ENCODE data around the gene UPK3BL2. TPM values are rescaled to one million over a fixed set of nuclear protein-coding genes. Genes with fewer than 3 reads are reported as not detected.
"Not testable (repeated sequence)": the region's sequence is repeated elsewhere in the genome, so short reads cannot be mapped to it uniquely, and the experiment has no call there.

Gene UPK3BL2
- total RNA-seq, 1 donor: 4.7 TPM

DNA sequence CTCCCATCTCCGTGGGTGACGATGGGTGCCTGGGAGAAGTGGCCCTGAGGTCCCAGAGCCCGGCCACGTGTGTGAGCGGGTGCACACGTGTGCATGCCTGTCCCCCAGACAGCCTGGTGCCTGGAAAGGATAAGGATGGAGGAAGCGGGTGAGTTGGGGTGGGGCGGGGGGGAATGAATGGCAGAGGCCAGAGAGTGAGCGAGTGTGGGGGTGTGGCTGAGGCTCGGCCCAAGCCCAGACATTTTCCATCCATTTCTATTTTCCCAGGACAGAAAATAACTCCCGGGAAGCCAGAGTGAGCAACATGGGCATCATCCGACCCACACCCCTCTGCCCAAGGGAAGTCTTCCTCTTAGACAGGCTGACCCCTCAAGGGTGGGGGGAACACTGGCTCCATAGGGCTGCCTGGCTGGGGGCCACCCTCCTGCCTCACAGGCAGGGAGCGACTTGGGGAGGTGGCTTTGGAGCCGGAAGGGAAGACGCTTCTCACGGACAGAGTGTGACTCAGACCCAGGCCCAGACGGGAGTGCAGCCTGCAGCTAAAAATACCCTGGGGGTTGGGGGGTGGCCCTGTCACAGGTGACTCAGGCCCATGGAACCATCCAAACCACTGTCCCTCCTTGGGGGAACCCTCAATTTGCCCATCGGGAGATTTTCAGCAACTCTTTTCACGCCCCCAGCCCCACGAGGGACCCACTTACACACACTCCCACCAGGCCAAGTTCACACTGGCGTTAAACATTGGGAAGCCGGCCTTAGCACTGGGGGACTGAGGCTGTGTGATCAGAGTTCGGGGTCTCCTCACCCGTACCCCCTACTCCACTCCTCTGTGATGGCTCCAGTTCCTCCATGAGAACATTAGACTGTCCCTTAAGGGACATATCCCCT, 38.0 kb downstream of the UPK3BL2 start:
- DNase-seq (ENCODE audit: low read depth); H3K4me3 ChIP-seq (ENCODE audit: low read depth, low read length): not testable (repeated sequence)

DNA sequence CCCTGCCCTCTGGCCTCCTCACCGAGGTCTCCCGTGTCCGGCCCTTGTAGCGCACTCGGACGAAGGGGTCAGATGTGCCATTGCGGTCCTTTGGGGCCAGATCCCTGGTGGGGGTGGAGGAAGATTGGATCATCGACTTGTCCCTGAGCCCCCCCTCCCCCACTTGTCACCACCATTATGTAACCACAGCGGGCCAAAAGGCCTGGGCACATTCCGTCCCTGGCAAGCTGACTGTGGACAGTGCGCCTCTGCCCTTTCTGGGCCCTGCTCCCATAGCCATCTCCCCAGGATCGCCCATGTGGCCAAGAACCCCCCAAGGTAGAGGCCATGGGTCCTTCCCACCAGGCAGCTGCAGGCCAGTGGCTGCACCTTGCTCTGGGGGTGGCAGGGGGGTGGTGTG, 40.4 kb downstream of the UPK3BL2 start:
- H3K4me3 ChIP-seq (ENCODE audit: low read depth, low read length); DNase-seq (ENCODE audit: low read depth): not testable (repeated sequence)

DNA sequence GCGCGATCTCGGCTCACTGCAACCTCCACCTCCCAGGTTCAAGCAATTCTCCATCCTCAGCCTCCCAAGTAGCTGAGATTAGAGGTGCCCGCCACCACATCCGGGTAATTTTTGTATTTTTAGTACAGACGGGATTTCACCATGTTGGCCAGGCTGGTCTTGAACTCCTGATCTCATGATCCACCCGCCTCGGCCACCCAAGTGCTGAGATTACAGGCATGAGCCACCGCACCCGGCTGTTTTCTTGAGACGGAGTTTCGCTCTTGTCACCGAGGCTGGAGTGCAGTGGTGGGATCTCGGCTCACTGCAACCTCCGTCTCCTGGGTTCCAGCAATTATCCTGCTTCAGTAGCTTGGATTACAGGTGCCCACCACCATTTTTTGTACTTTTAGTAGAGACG, 45.2 kb downstream of the UPK3BL2 start:
- DNase-seq (ENCODE audit: low read depth): not testable (repeated sequence)

DNA sequence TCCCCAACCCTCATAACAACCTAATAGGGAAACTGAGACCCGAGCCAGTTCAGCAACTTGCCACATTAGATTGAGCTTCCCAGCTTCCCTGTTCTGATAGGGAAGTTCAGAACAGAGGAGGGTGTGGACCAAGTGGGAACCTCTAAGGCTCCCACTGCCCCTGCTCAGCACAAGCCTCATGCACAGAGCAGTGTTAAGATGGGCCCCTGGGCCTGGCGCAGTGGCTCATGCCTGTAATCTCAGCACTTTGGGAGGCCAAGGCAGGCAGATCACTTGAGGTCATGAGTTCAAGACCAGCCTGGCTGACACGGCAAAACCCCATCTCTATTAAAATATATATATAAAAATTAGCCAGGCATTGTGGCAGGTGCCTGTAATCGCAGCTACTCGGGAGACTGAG, 46.2 kb downstream of the UPK3BL2 start:
- not testable (repeated sequence) for H3K4me3 ChIP-seq (ENCODE audit: low read depth, low read length); DNase-seq (ENCODE audit: low read depth)

More for the DNA sequence above, 45.2 kb downstream of the UPK3BL2 start:
- not testable (repeated sequence) for H3K4me3 ChIP-seq (ENCODE audit: low read depth, low read length)

DNA sequence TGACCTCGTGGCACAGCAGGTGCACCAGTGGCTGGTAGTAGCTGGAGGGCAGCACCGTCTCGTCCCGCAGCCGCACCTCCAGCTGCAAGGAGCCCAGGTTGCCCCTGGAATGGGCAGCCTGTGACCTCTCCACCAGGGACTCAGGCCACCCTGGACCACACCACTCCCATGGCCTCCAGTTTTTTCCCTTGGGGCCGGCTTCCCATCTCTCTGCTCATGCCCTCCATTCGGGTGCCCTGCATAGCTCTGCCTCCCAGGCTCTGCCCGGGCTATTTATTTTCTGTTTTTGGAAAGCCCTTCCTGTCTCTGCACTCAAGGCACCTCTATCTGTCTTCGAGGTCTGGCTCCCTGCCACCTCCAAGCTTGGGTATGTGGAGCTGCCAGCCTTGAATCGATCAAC, 46.6 kb downstream of the UPK3BL2 start:
- DNase-seq (ENCODE audit: low read depth); H3K4me3 ChIP-seq (ENCODE audit: low read depth, low read length): not testable (repeated sequence)

DNA sequence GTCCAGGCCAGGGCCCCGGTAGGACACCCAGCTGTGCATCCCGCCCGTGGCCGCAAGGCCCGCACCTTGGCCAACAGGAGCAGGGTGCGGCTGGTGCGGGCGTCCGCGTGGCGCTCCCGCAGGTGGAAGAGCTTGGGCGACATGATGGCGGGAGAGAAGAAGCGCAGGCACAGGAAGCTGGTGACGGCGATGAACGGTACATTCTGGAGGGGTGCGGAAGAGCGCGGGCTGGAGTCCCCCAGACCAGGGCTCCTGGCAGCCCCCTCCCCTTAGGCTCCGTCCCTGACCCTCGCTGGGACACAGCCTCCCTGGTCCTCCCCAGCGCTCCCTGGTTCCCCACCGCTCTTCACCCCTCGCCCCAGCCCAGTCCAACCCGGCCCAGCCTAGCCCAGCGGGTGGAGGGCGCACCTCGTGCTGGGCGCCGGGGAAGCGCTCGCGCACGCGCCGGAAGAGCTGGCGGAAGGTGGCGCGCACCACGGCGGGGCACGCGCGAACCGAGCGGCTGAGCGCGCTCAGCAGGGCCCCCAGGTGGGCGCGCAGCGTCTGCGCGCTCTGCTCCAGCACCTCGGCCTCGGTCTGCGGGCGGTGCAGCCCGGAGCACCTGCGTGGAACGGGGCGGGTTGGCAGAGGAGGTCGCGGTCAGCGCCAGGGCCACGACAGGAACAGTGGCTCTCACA, 48.9 kb downstream of the UPK3BL2 start:
- DNase-seq (ENCODE audit: low read depth); H3K4me3 ChIP-seq (ENCODE audit: low read depth, low read length): not testable (repeated sequence)

DNA sequence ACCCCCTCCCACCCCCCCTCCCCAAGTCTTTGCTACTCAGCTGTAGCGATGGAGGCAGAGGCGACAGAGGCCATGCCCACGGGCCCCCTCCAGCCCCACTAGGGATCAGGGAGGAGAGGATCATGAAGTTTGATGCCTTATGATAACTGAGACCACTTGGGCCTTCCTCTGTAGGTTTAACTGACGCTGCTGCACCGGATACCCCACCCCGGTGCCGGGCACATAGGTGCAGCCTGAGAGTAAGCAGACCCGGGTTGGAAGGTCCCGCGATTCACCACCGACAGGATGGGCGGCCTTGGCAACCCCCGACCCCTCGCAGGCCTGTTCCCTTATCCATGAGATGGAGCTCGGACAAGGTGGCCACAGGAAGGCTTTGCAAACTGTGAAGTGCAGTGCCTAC, 49.5 kb downstream of the UPK3BL2 start:
- H3K4me3 ChIP-seq (ENCODE audit: low read depth, low read length); DNase-seq (ENCODE audit: low read depth): not testable (repeated sequence)

DNA sequence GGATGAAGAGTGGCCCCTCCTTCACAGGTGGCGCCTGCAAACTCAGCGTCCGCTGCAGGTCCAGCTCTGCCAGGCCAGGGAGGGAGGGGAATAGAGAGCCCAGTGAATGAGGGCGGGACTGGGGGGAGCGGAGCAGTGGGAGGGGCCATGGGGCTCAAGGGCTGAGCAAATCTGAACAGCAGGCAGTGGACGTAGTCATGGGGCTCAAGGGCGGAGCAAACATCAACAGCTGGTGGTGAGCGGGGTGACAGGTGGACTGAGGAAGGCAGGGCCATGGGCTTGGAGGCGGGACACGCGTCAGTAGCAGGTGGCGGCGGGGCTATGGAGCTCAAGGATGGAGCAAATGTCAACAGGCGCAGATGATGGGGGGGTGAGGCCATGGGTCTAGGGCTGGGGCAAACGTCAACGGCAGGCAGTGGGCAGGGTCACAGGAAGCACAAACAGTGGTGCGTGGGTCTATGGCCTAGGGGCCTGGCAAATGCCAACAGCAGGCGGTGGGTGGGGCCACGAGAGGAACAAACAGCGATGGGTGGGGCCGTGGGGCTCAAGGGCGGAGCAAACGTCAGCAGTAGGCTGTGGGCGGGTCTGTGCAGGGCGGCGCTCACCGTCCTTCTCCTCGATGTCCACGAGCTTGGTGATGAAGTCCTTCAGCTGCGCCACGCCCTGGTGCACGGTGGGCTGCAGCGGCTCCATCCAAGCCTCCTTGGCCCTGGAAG, 50.1 kb downstream of the UPK3BL2 start:
- H3K4me3 ChIP-seq (ENCODE audit: low read depth, low read length); DNase-seq (ENCODE audit: low read depth): not testable (repeated sequence)

DNA sequence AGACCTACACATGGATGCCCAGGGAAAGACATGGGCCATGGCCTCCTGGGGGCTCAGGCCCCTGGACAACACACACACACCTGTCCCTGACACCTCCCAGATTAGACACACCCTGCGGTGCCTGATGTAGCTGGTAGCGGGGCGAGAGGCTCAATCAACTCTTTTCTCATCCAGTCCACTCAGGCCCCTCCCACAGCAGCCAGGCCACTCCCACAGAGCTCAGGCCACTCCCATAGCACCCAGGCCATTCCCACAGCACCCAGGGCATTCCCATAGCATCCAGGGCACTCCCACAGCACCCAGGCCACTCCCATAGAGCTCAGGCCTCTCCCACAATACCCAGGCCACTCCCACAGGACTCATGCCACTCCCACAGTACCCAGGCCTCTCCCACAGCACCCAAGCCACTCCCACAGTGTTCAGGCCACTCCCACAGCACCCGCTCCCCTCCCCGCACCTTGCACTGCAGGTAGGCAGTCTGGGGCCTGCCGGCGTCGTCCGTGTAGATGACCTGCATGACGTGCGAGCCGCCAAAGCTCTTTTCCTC, 52.9 kb downstream of the UPK3BL2 start:
- not testable (repeated sequence) for DNase-seq (ENCODE audit: low read depth); H3K4me3 ChIP-seq (ENCODE audit: low read depth, low read length)

Other genes starting within 250 kb of the UPK3BL2 start
- not detected in 2 replicates for gene SPDYE6, start 187.3 kb downstream of the UPK3BL2 start, total RNA-seq
- 17.4 and 18.6 TPM in 2 replicates for gene PRKRIP1, start 147.3 kb downstream of the UPK3BL2 start, total RNA-seq
- gene ORAI2, start 110.1 kb downstream of the UPK3BL2 start, total RNA-seq: 40.6 and 49.9 TPM in 2 replicates
- gene ALKBH4, start 78.8 kb downstream of the UPK3BL2 start, total RNA-seq: 10.8 and 19.6 TPM in 2 replicates
- gene LRWD1, start 78.7 kb downstream of the UPK3BL2 start, total RNA-seq: 22.9 and 37.7 TPM in 2 replicates
- 28.0 and 34.5 TPM in 2 replicates for gene POLR2J, start 64.8 kb downstream of the UPK3BL2 start, total RNA-seq
- 2.3 and 3.5 TPM in 2 replicates for gene RASA4B, start 25.9 kb downstream of the UPK3BL2 start, total RNA-seq
- gene SPDYE2, start 7.5 kb upstream of the UPK3BL2 start, total RNA-seq: not detected in 2 replicates
- gene POLR2J3, start 28.9 kb upstream of the UPK3BL2 start, total RNA-seq: 33.2 and 43.6 TPM in 2 replicates
- 9.7 and 10.4 TPM in 2 replicates for gene RASA4, start 73.1 kb upstream of the UPK3BL2 start, total RNA-seq
- 7.3 and 9.3 TPM in 2 replicates for gene UPK3BL1, start 99.1 kb upstream of the UPK3BL2 start, total RNA-seq
- gene SPDYE2B, start 106.6 kb upstream of the UPK3BL2 start, total RNA-seq: not detected in 2 replicates
- 4.8 and 8.2 TPM in 2 replicates for gene POLR2J2, start 128.0 kb upstream of the UPK3BL2 start, total RNA-seq
- 8.2 and 8.4 TPM in 2 replicates for gene FAM185A, start 205.3 kb upstream of the UPK3BL2 start, total RNA-seq